ENCODE measurements around the gene IFT122.

The IFT122 gene

DNA sequence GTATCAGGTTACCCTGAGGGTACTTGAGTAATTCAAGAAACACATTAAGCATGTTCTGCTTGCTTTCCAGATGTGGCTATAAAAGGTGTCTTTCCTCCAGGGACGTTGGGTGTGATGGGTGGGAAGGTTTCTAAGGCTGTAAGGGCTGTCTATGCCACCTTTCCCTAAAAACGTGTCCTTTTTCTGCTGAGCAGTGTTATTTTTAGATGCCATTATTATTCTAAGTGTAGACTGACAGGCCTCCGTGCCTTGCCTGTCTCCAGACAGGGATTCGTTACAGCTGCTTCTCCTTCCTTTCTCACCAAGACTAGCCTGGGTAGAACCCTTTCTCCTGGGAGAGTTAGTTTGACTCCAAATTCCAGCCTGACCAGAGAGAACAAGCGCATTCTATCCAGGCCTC, 61.6 kb downstream of the IFT122 start:
- Histone ChIP-seq H3K27me3 (ENCODE audit: control insufficient read depth in 1 of 2, insufficient read depth in 2 of 2, low read length in 2 of 2) (no peaks in the 10 kb centered on the region), H3K4me3 (ENCODE audit: low read depth in 1 of 2, low read length in 2 of 2) (no peak overlapping the region), H3K9me3 (ENCODE audit: low read length) (no peaks in the 10 kb centered on the region), H3K4me1 (ENCODE audit: insufficient read depth, low read length) (no peaks in the 10 kb centered on the region), H3K27ac (ENCODE audit: low read depth, low read length) (no peak overlapping the region), H3K36me3 (ENCODE audit: insufficient read depth, low read length) (peaks cover 46% of the 10 kb centered on the region), H3K9ac (ENCODE audit: low read length) (no peak overlapping the region)

DNA sequence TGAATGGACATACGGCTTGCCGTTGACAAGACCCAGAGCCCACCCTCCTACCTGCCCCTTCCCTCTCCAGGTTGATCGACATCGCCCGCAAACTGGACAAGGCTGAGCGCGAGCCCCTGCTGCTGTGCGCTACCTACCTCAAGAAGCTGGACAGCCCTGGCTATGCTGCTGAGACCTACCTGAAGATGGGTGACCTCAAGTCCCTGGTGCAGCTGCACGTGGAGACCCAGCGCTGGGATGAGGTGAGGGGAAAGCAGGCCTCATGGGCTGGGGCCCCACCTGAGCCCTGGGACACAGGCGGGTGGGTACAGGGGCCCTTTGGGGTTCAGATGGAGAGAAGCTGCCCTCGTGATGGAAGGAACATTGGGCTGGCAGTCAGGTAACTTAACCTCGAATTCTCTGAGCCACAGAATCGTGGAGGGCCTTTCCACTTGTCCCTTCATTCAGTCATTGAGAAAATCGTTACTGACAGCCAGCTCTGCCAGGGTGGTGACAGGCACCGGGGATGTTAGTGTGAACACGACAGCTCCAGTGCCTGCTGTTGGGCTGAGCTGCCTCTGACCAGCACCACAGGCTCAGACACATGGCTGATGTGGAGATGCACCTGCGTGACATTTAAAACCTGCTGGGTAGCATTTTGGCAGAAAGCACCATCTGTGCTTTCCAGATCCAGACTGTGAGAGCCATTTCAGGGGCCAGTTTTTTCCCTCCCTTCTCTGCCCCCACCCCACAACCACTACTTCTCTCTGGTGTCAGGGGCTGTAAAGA, 62.8 kb downstream of the IFT122 start:
- Histone ChIP-seq H3K9ac (ENCODE audit: low read length) (no peak overlapping the region), H3K27ac (ENCODE audit: low read depth, low read length) (no peak overlapping the region), H3K36me3 (ENCODE audit: insufficient read depth, low read length) (peaks cover 53% of the 10 kb centered on the region), H3K4me1 (ENCODE audit: insufficient read depth, low read length) (no peaks in the 10 kb centered on the region), H3K4me3 (ENCODE audit: low read depth in 1 of 2, low read length in 2 of 2) (no peak overlapping the region), H3K27me3 (ENCODE audit: control insufficient read depth in 1 of 2, insufficient read depth in 2 of 2, low read length in 2 of 2) (no peaks in the 10 kb centered on the region), H3K9me3 (ENCODE audit: low read length) (no peaks in the 10 kb centered on the region)

DNA sequence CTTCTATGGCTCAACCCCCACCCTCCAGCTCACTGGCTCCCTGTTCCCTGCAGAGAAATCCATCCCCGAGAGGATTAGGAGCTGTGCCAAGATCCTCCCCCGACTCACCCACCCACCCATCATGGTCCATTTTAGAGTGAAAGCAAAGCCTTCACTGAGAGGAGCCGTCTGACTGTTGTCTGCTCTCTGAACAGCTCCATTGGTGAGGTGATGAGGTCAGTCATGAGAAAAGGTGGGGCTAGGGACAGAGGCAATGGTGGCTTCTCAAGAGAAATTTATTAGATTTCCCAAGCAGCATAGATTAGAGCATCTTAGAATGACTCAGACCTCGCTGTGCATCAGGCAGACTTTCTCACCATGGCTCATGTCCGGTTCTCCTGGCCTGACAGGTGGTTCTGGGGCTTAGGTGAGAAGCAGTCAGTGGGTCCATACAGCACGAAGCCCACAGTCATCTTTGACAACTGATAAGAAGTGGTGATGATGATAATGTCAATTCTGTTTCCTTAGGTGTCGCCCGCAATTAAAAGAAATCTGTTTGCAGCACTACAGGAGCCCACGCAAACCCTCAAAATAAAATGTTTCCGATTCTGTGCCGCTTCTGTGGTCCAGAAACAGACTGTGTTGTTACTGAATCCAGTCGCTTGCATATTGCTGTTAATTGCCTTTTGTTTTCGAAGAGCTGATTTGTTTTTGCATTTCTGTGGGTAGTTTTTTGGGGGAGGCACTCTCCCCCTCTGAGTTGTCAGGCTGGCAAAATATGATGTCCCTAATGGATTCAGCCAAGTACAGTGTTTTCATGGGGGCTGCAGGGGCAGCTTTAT, 63.7 kb downstream of the IFT122 start:
- no peaks in the 10 kb centered on the region for H3K27me3 ChIP-seq (ENCODE audit: control insufficient read depth in 1 of 2, insufficient read depth in 2 of 2, low read length in 2 of 2)

GRCh38 chr3:129504471-129505100, 64.6 kb downstream of the IFT122 start:
- Histone ChIP-seq H3K9me3 (ENCODE audit: low read length) (no peaks in the 10 kb centered on the region), H3K27ac (ENCODE audit: low read depth, low read length) (no peak overlapping the region), H3K4me3 (ENCODE audit: low read depth in 1 of 2, low read length in 2 of 2) (no peak overlapping the region), H3K36me3 (ENCODE audit: insufficient read depth, low read length) (peaks cover 60% of the 10 kb centered on the region), H3K9ac (ENCODE audit: low read length) (no peak overlapping the region), H3K4me1 (ENCODE audit: insufficient read depth, low read length) (no peaks in the 10 kb centered on the region), H3K27me3 (ENCODE audit: control insufficient read depth in 1 of 2, insufficient read depth in 2 of 2, low read length in 2 of 2) (no peaks in the 10 kb centered on the region)

More for the DNA sequence above, 63.7 kb downstream of the IFT122 start:
- H3K27ac ChIP-seq (ENCODE audit: low read depth, low read length) = no peak overlapping the region
- no peak overlapping the region for H3K4me3 ChIP-seq (ENCODE audit: low read depth in 1 of 2, low read length in 2 of 2)
- H3K9ac ChIP-seq (ENCODE audit: low read length) = no peak overlapping the region
- H3K36me3 ChIP-seq (ENCODE audit: insufficient read depth, low read length) = peaks cover 53% of the 10 kb centered on the region
- no peaks in the 10 kb centered on the region for H3K9me3 ChIP-seq (ENCODE audit: low read length)
- H3K4me1 ChIP-seq (ENCODE audit: insufficient read depth, low read length) = no peaks in the 10 kb centered on the region

GRCh38 chr3:129505341-129505740, 65.3 kb downstream of the IFT122 start:
- H3K9ac ChIP-seq (ENCODE audit: low read length) = no peak overlapping the region
- H3K27me3 ChIP-seq (ENCODE audit: control insufficient read depth in 1 of 2, insufficient read depth in 2 of 2, low read length in 2 of 2) = no peaks in the 10 kb centered on the region
- H3K9me3 ChIP-seq (ENCODE audit: low read length) = no peaks in the 10 kb centered on the region
- no peak overlapping the region for H3K4me3 ChIP-seq (ENCODE audit: low read depth in 1 of 2, low read length in 2 of 2)
- H3K4me1 ChIP-seq (ENCODE audit: insufficient read depth, low read length) = no peaks in the 10 kb centered on the region
- H3K27ac ChIP-seq (ENCODE audit: low read depth, low read length) = no peak overlapping the region
- H3K36me3 ChIP-seq (ENCODE audit: insufficient read depth, low read length) = peaks cover 62% of the 10 kb centered on the region

DNA sequence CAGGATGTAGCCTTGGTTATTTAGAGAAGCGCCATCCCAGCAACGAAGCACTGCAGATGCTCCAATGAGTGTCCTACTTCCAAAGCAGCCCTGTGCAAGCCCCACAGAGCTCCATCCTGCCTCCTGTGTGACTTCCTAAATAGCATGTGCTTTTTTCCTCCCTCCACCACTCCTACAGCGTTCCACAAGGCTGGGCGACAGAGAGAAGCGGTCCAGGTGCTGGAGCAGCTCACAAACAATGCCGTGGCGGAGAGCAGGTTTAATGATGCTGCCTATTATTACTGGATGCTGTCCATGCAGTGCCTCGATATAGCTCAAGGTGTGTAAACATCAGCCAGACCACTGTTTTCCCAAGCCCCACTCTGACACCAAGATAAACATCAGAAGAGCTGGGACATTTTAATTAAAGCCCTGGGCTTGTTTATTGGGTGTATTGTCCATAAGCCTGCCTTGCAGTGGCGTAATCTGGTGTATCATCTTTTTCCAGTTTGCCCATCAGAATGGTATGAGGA, 66.3 kb downstream of the IFT122 start:
- Histone ChIP-seq H3K27me3 (ENCODE audit: control insufficient read depth in 1 of 2, insufficient read depth in 2 of 2, low read length in 2 of 2) (no peaks in the 10 kb centered on the region), H3K9me3 (ENCODE audit: low read length) (no peaks in the 10 kb centered on the region), H3K4me3 (ENCODE audit: low read depth in 1 of 2, low read length in 2 of 2) (no peak overlapping the region), H3K9ac (ENCODE audit: low read length) (no peak overlapping the region), H3K27ac (ENCODE audit: low read depth, low read length) (no peak overlapping the region), H3K36me3 (ENCODE audit: insufficient read depth, low read length) (peaks cover 58% of the 10 kb centered on the region), H3K4me1 (ENCODE audit: insufficient read depth, low read length) (no peaks in the 10 kb centered on the region)

GRCh38 chr3:129507181-129507831, 67.3 kb downstream of the IFT122 start:
- Histone ChIP-seq H3K9me3 (ENCODE audit: low read length) (no peaks in the 10 kb centered on the region), H3K36me3 (ENCODE audit: insufficient read depth, low read length) (peaks cover 58% of the 10 kb centered on the region), H3K4me1 (ENCODE audit: insufficient read depth, low read length) (no peaks in the 10 kb centered on the region), H3K27ac (ENCODE audit: low read depth, low read length) (no peak overlapping the region), H3K27me3 (ENCODE audit: control insufficient read depth in 1 of 2, insufficient read depth in 2 of 2, low read length in 2 of 2) (no peaks in the 10 kb centered on the region), H3K4me3 (ENCODE audit: low read depth in 1 of 2, low read length in 2 of 2) (no peak overlapping the region), H3K9ac (ENCODE audit: low read length) (no peak overlapping the region)

- Histone ChIP-seq H3K4me3 (ENCODE audit: low read depth in 1 of 2, low read length in 2 of 2) (no peak overlapping the region), H3K27me3 (ENCODE audit: control insufficient read depth in 1 of 2, insufficient read depth in 2 of 2, low read length in 2 of 2) (no peaks in the 10 kb centered on the region), H3K27ac (ENCODE audit: low read depth, low read length) (no peak overlapping the region), H3K9me3 (ENCODE audit: low read length) (no peaks in the 10 kb centered on the region), H3K9ac (ENCODE audit: low read length) (no peak overlapping the region), H3K4me1 (ENCODE audit: insufficient read depth, low read length) (no peaks in the 10 kb centered on the region), H3K36me3 (ENCODE audit: insufficient read depth, low read length) (peaks cover 17% of the 10 kb centered on the region)
Measured at GRCh38 chr3:129512595-129512994, 72.6 kb downstream of the IFT122 start.

GRCh38 chr3:129513705-129514104, 73.7 kb downstream of the IFT122 start:
- no peaks in the 10 kb centered on the region for H3K27me3 ChIP-seq (ENCODE audit: control insufficient read depth in 1 of 2, insufficient read depth in 2 of 2, low read length in 2 of 2)
- H3K4me3 ChIP-seq (ENCODE audit: low read depth in 1 of 2, low read length in 2 of 2) = no peak overlapping the region
- peaks cover 17% of the 10 kb centered on the region for H3K36me3 ChIP-seq (ENCODE audit: insufficient read depth, low read length)
- H3K4me1 ChIP-seq (ENCODE audit: insufficient read depth, low read length) = no peaks in the 10 kb centered on the region
- no peaks in the 10 kb centered on the region for H3K9me3 ChIP-seq (ENCODE audit: low read length)
- no peak overlapping the region for H3K9ac ChIP-seq (ENCODE audit: low read length)
- H3K27ac ChIP-seq (ENCODE audit: low read depth, low read length) = no peak overlapping the region

GRCh38 chr3:129514110-129514509, 74.1 kb downstream of the IFT122 start:
- peaks cover 17% of the 10 kb centered on the region for H3K36me3 ChIP-seq (ENCODE audit: insufficient read depth, low read length)
- H3K27ac ChIP-seq (ENCODE audit: low read depth, low read length) = no peak overlapping the region
- H3K4me3 ChIP-seq (ENCODE audit: low read depth in 1 of 2, low read length in 2 of 2) = no peak overlapping the region
- no peak overlapping the region for H3K9ac ChIP-seq (ENCODE audit: low read length)
- H3K4me1 ChIP-seq (ENCODE audit: insufficient read depth, low read length) = no peaks in the 10 kb centered on the region
- no peaks in the 10 kb centered on the region for H3K27me3 ChIP-seq (ENCODE audit: control insufficient read depth in 1 of 2, insufficient read depth in 2 of 2, low read length in 2 of 2)
- no peaks in the 10 kb centered on the region for H3K9me3 ChIP-seq (ENCODE audit: low read length)

DNA sequence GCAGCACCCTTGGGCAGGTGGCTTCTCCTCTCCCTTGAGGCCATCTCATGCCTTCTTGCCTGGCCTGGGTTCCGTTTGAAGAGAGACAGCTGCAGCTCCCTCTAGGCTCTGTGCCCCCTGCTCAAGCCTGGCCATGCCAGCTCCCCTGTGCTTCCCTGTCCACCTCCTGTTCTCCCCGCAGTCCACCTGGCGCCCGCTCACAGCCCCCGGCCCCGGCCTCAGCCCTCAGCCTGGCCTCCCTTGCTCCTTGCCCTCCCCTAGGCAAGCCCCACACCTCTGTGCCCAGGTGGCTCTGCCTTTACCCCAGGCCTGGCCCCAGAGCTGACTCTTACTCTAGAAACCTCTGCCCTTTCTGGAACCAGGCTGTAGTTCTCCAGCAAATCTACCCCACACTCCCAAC, 74.5 kb downstream of the IFT122 start:
- Histone ChIP-seq H3K27ac (ENCODE audit: low read depth, low read length) (no peak overlapping the region), H3K27me3 (ENCODE audit: control insufficient read depth in 1 of 2, insufficient read depth in 2 of 2, low read length in 2 of 2) (no peaks in the 10 kb centered on the region), H3K4me1 (ENCODE audit: insufficient read depth, low read length) (no peaks in the 10 kb centered on the region), H3K4me3 (ENCODE audit: low read depth in 1 of 2, low read length in 2 of 2) (no peak overlapping the region), H3K9me3 (ENCODE audit: low read length) (no peaks in the 10 kb centered on the region), H3K9ac (ENCODE audit: low read length) (no peak overlapping the region), H3K36me3 (ENCODE audit: insufficient read depth, low read length) (peaks cover 17% of the 10 kb centered on the region)

Data from muscle layer of colon (tissue), 2 donors.